DOHH2 (cell line): ENCODE data around the gene ZBTB44.
"Not testable (repeated sequence)": the region's sequence is repeated elsewhere in the genome, so short reads cannot be mapped to it uniquely, and the experiment has no call there.

ENCODE experiments used
- H3F3A ChIP-seq: fragments of 200-600 bp; sonication (generic), shearing (Covaris generic); 2 replicates; pipeline ENCODE4 v1.6.0; 2016; ENCODE audit warnings: antibody characterized with exemption, mild to moderate bottlenecking; ENCODE audit not compliant: control insufficient read depth, insufficient read depth
- H3K27ac ChIP-seq: fragments of 200-600 bp; sonication (generic); 2 replicates; pipeline ENCODE4 v1.5.1; 2014; ENCODE audit warnings: low read depth, mild to moderate bottlenecking, low read length, moderate library complexity
- H3K27me3 ChIP-seq: fragments of 200-600 bp; sonication (generic); 2 replicates; pipeline ENCODE4 v1.6.1; 2014; ENCODE audit warnings: mild to moderate bottlenecking, low read length, mixed read lengths; ENCODE audit not compliant: control insufficient read depth
- H3K36me3 ChIP-seq: fragments of 200-600 bp; sonication (generic); 2 replicates; pipeline ENCODE4 v1.6.1; 2014; ENCODE audit warnings: mild to moderate bottlenecking, low read length, moderate library complexity, mixed read lengths; ENCODE audit not compliant: control insufficient read depth
- H3K4me1 ChIP-seq: fragments of 200-600 bp; sonication (generic); 2 replicates; pipeline ENCODE4 v1.6.1; 2014; ENCODE audit warnings: mild to moderate bottlenecking, low read length, mixed read lengths; ENCODE audit not compliant: control insufficient read depth
- H3K4me2 ChIP-seq: fragments of 200-600 bp; sonication (generic); 2 replicates; pipeline ENCODE4 v1.6.0; 2014; ENCODE audit warnings: mild to moderate bottlenecking, low read length, moderate library complexity
- H3K4me3 ChIP-seq: fragments of 200-600 bp; sonication (generic); 2 replicates; pipeline ENCODE4 v1.5.1; 2014; ENCODE audit warnings: mild to moderate bottlenecking, low read length, mixed read lengths
- H3K79me2 ChIP-seq: fragments of 200-600 bp; sonication (generic); 2 replicates; pipeline ENCODE4 v1.6.1; 2014; ENCODE audit warnings: mild to moderate bottlenecking, low read length, mixed read lengths; ENCODE audit not compliant: control insufficient read depth
- H3K9me2 ChIP-seq: fragments of 200-600 bp; sonication (generic); replicated peaks from 2 replicates; pipeline ENCODE4 v1.6.1; 2014; ENCODE audit warnings: mild to moderate bottlenecking, low read length, mixed read lengths; ENCODE audit not compliant: control insufficient read depth
- H3K9me3 ChIP-seq: fragments of 200-600 bp; sonication (generic); 2 replicates; pipeline ENCODE4 v1.6.1; 2014; ENCODE audit warnings: antibody characterized with exemption, low read length, mixed read lengths; ENCODE audit not compliant: control insufficient read depth, insufficient read depth
- H4K20me1 ChIP-seq: fragments of 200-600 bp; sonication (generic); 2 replicates; pipeline ENCODE4 v1.6.0; 2014; ENCODE audit warnings: low read depth, mild to moderate bottlenecking, antibody characterized with exemption, low read length, moderate library complexity; ENCODE audit not compliant: control insufficient read depth, insufficient read depth
- EZH2phosphoT487 ChIP-seq: fragments of 200-600 bp; sonication (generic); IDR thresholded peaks from 2 replicates; pipeline ENCODE4 v1.6.1; 2017; ENCODE audit warnings: borderline replicate concordance, mild to moderate bottlenecking, antibody characterized with exemption, low read length, moderate library complexity, mixed read lengths
- TF ChIP-seq, protein P1 (sequence below): fragments of 200-600 bp; sonication (generic); IDR thresholded peaks from one replicate; pipeline ENCODE4 v1.5.1; 2014; ENCODE audit warnings: antibody characterized with exemption, mild to moderate bottlenecking, low read depth, low read length; ENCODE audit not compliant: poor library complexity, severe bottlenecking

The ZBTB44 gene

DNA sequence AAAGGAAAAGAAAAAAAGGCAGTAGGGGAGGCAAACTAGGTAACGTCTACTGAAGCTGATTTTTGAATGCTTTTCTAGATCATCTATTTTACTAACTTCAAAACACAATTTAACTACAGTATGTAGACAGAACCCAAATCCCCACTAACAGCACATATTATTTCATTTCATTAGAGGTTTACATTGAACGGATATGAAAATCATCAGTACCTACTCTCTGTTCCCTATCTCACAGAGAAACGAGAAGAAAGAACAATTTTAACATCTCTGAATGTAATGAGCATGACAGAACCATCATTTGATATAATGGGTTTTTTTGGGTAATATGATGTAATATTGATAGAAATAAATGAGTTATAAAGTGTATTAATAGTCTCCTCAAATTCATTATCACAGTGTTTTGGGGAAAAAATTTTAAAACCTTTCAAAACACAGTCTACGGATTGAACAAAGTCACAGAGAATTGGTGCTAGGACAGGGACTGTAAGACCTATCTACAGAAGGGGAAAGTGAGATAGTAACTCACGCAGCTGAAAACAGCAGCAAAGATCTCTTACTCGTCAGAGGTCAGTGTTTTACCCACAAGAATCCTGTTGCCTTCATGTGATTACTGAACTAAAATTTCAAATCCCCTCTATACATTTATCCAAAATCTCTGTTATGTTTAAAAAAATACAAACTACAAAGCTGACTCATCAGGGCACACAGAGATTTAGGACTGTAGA is 77.3 kb downstream of the ZBTB44 start:
- no peak for TF ChIP-seq EZH2phosphoT487
- TF ChIP-seq, protein P1, sequence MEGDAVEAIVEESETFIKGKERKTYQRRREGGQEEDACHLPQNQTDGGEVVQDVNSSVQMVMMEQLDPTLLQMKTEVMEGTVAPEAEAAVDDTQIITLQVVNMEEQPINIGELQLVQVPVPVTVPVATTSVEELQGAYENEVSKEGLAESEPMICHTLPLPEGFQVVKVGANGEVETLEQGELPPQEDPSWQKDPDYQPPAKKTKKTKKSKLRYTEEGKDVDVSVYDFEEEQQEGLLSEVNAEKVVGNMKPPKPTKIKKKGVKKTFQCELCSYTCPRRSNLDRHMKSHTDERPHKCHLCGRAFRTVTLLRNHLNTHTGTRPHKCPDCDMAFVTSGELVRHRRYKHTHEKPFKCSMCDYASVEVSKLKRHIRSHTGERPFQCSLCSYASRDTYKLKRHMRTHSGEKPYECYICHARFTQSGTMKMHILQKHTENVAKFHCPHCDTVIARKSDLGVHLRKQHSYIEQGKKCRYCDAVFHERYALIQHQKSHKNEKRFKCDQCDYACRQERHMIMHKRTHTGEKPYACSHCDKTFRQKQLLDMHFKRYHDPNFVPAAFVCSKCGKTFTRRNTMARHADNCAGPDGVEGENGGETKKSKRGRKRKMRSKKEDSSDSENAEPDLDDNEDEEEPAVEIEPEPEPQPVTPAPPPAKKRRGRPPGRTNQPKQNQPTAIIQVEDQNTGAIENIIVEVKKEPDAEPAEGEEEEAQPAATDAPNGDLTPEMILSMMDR: no peak
- peaks cover 46% of the 10 kb centered on the region for H3K36me3 ChIP-seq
- no peaks in the 10 kb centered on the region for H3K9me2 ChIP-seq
- H3K27me3 ChIP-seq: no peaks in the 10 kb centered on the region
- no peak overlapping the region for H3K4me2 ChIP-seq
- H3K79me2 ChIP-seq: no peaks in the 10 kb centered on the region
- H3K27ac ChIP-seq: no peak overlapping the region
- no peaks in the 10 kb centered on the region for H4K20me1 ChIP-seq
- 0 out of 2 replicates have a peak, but pooled peaks cover 2% of the 10 kb centered on the region for H3F3A ChIP-seq
- no peak overlapping the region for H3K4me3 ChIP-seq
- no peaks in the 10 kb centered on the region for H3K9me3 ChIP-seq
- H3K4me1 ChIP-seq: no peaks in the 10 kb centered on the region

DNA sequence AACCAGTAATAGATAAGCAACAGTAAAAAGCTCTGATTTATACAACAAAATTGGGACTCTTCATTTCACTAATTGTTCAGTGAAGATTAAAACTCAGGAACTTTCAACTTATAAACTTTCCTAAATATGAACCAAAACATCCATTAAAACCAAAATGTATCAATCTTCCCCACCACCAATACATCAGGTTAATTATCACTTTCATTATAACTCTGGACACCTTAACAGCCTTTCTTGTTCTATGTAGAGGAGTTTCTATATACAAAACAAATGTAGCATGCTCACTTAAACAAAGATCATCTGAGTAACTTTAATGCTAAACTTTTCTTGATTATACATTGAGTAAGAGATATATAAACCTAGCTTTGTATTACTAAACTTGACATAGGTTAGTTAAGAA is 80.4 kb downstream of the ZBTB44 start:
- Histone ChIP-seq H3K4me1 (no peaks in the 10 kb centered on the region), H3K4me2 (no peak overlapping the region), H3K4me3 (no peak overlapping the region), H3K27ac (no peak overlapping the region), H3K9me3 (no peaks in the 10 kb centered on the region), H3K36me3 (peaks cover 45% of the 10 kb centered on the region), H3K79me2 (no peaks in the 10 kb centered on the region), H3K9me2 (no peaks in the 10 kb centered on the region), H4K20me1 (no peaks in the 10 kb centered on the region), H3K27me3 (no peaks in the 10 kb centered on the region), H3F3A (0 out of 2 replicates have a peak, but pooled peaks cover 4% of the 10 kb centered on the region)
- TF ChIP-seq, protein P1: no peak
- TF ChIP-seq EZH2phosphoT487: no peak

DNA sequence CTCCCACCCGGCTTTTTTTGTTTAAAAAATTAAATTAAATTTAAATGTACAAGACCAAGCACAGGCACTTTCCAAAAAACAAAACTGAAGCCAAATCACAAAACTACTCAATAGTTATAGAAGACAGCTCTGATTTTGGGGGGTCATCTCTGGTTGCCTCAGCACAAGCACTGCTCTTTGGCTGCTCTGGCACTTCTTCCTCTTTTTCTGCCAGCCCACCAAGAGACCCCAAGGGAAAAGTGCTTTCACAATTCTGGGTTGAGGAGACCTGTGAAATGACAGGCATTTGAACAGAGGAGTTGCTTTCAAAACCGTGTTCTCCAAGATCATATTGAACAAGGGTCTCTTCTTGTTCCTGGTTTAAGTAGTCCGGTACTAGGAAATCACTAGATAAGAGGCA is 80.8 kb downstream of the ZBTB44 start:
- H3K4me1 ChIP-seq, H3K4me3 ChIP-seq, H3K4me2 ChIP-seq, H3K9me2 ChIP-seq, H4K20me1 ChIP-seq, H3K79me2 ChIP-seq, H3K27me3 ChIP-seq, H3K9me3 ChIP-seq, H3K27ac ChIP-seq, H3F3A ChIP-seq: not testable (repeated sequence)
- peaks cover 42% of the 10 kb centered on the region for H3K36me3 ChIP-seq

- H3K27ac ChIP-seq, H3K4me3 ChIP-seq, H3K79me2 ChIP-seq, H3K4me2 ChIP-seq, H3K4me1 ChIP-seq, H4K20me1 ChIP-seq, H3K27me3 ChIP-seq, H3K9me3 ChIP-seq, H3F3A ChIP-seq, H3K9me2 ChIP-seq: not testable (repeated sequence)
- H3K36me3 ChIP-seq: peaks cover 38% of the 10 kb centered on the region
Observed at GRCh38 chr11:130233486-130233885, 81.2 kb downstream of the ZBTB44 start.
